Activated T-cell treated with anti-CD3 and anti-CD28 coated beads for 1 hour (primary cell): Measurements from ENCODE around the gene HECW1.

ENCODE experiments used
- DNase-seq: peaks from one replicate; pipeline ENCODE4 v3.0.0-alpha.2; 2020; ENCODE audit warnings: low read depth

HECW1 gene

DNA sequence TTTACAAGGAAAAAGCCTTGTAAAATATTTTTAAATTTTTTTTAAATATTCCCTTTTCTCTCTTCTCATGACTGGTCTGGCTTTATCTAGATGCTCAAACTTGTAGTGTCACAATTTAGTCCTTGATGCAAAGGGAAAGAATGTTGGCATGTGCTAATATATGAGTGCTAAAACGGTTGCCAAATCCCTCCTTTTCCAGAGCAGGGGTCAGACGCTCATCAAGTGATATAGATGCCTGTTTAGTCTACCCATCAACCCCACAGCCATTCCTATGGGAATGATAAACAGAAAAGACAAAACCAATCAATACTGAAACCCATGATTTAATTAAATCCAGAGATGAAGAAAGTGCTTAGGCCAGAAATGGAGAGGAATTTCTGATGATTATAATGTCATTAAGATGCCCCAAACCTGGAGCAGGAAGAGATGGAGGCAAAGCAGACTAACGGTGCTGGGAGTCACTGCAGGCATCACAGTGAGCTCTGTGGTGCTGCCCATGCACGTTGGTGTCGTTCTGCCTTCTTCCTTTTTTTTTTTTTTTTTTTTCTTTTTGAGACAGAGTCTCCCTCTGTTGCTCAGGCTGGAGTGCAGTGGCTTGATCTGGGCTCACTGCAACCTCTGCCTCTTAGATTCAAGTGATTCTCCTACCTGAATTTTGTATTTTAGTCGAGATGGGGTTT lies 260.4 kb downstream of the HECW1 start:
- DNase-seq: no peak

DNA sequence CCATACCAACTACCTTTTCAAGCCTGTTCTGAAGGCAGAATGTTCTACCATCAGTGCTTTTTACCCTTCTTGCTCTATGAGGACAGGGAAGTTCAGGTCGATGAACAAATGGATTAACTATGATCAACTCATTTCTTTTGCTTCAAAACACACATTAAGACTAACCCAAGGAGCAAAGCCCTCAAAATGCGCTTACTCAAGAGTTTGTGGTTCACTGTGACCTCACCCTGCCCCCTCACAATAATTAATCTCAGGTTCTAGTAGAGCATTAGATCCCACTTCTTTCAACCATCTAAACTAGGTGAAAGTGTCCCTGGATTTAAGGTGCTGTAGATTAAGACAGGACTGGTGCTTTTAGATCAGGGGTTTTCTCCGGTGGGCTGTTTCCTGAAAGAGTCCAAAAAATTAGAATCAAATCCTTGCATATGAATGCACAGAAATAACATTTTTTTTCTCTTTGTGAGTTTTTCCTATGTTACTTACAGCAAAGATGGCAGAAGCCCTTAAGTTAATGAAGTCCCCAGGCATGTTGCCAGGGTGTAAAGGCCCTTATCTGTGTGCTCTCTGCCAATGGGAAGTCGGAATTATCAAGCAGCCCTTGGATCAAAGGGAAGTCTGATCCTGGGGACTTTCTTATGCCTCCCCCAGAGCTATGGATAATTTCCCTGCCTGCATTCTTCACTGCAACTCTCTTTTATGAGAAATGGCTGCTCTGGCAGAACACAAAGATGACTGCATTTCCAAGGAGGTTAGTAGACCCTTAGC lies 264.9 kb downstream of the HECW1 start:
- no peak for DNase-seq

DNA sequence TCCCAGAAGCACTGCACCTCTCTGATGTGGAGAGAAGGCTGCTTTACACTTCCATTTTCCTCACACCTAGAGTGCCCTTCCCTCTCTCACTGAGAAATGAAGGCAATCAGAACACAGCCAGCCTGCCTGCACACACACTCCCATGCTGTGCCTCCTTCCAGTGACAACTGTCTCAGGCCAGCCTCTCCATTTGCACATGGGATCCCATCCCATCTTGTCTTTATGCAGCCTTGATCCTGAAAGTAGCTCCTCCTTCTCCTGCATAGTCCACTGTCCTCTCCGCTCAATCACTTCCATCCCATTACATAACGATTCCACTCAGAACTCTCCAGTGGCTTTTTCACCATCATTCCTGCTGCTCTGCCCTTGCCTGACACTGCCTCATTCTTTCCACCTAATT lies 266.8 kb downstream of the HECW1 start:
- DNase-seq: no peak

DNA sequence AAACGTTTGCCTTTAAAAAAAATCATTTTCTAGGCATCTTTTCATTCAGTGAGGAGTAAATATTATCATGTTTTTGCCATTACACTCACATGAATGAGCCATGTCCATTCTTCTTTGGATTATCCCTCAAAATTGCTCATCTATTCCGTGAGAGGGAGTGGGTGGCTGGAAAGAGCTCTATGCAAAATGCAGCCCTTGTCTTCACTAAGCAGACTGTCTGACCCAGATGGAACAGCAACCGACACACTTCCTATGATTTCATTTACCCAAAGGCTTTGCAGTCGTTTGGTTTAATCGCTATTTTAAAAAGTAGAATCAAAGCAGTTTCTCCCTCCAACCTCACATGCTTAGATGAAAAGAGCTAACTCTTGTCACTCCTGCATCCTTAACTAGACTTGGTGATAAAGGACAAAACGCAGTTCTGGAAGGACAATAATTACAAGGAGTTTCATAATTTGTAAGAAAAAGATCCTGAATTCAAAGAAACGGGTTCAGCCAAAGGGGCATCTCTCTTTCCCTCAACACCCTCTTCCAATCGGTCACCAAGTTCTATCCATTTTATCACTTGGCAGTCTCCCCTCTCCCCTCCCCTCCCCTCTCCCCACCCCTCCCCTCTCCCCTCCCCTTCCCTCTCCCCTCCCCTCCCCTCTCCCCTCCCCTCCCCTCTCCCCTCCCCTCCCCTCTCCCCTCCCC lies 272.3 kb downstream of the HECW1 start:
- DNase-seq: no peak

DNA sequence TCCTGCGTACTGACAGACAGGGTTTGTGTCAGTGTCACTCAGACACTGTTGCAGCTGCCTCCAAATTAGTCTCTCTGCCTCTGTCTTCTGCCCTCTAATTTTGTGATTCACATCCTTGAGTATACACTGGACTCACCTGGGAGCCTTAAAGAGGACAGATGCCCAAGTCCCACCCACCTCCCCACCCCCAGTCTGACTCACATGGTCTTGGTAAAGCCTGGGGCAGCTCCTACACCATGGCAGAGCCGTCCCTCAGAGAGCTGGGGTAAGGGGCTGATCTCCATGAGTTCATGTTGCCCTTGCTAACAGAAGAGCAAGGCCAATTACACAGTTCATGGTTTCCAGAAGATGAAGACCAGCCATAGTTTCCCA lies 272.8 kb downstream of the HECW1 start:
- DNase-seq: no peak

DNA sequence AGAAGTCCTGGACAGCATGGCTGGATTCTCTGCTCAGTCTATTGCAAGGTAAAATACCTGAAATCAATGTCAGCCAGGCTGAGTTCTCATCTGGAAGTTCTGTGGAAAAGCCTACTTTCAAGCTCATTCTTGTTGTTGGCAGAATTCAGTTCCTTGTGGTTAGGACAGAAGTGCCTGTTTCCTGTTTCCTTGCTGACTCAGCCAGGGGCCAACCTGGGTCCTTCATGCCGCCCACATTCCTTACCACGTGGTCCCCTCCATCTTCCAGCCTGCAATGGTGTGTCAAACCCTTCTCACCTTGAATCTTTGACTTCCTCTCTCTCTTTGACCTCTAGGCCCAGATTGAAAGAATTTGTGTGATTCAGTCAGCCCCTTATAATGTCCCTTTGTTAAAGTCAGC lies 273.4 kb downstream of the HECW1 start:
- DNase-seq: no peak

DNA sequence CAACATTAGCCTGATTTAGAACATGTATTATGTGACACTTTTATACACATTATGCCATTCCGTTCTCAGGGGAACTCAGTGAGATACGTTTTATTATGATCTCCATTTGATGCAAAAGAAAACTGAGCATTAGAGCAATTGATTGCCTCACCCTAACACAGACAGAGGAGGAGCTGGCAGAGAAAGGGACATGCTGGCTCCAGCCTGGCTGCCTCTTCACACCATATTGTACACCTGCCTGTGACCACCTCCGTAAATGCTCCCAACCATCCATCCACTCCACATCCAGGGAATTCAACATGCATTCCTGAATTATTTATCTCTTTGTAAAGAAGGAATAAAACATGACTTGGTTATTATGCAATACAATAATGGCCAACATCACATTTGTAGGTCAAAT lies 275.5 kb downstream of the HECW1 start:
- no peak for DNase-seq

DNA sequence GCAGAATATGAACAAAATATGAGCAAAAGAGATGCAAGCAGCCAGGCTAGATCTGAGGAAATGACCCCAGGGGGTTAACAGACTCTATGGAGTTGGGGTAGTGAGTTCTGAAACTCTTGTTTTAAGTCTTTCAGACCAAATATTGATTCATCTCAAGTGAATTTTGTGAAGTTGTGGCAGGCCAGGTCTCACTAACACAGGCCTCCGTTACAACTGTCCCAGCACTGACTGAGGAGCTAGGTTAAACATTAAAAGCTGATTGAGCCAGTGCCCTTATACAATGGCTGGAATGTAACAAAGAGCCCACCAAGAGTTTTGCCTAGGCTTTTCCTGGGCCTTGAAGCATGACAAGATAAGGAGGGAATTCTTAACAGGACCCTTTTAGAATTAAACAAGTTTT lies 278.1 kb downstream of the HECW1 start:
- no peak for DNase-seq

DNA sequence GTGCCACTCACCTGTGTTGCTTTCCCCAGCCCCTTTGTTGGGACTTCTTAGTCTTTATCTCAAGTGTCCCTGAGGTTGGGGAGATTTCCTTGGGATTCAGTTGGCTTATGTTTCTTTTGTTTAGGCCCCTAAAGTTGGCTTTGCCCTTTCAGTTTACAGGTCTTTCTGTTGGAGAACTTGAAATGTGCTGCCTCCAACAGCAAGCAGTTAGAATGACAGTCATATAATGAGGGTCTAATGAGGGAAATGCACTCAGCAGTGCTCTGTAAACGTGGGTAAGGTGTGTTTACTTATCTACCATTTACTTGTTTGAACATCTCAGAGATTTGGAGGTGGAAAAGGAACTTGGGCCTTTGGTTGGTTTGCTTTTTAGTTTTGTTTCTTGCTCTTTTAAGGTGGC lies 279.1 kb downstream of the HECW1 start:
- no peak for DNase-seq

DNA sequence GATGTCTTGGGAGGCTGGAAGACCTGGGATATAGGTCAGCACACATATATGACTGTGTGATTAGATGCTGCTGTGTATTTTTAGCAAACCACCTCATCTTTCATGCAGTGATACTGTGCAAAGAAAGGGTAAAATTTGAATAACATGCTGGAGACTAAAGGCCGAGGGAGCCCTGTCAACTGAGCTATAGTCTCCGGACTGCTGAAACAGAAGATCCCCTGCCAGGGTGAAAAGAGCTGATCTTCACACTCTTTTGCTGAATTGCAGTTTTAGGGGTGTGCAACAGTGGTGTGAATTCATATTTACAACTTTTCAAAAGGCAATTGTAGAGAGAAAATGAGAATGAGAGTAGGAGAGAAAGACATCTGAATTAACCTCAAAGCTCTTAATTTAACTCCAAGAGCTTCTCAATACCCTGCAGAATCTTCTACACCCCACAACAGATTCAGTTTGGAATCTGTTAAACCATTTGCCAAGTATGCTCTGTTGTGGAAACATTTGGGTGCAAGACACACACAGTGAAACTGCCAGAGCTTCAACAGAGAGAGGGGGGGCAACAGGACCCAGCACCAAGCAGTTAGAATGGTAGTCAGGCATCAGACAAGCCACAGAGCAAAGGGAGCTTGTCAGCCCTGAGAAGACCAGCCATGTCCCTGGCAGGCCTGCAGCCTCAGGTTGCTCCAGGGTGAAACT lies 280.3 kb downstream of the HECW1 start:
- DNase-seq: no peak

DNA sequence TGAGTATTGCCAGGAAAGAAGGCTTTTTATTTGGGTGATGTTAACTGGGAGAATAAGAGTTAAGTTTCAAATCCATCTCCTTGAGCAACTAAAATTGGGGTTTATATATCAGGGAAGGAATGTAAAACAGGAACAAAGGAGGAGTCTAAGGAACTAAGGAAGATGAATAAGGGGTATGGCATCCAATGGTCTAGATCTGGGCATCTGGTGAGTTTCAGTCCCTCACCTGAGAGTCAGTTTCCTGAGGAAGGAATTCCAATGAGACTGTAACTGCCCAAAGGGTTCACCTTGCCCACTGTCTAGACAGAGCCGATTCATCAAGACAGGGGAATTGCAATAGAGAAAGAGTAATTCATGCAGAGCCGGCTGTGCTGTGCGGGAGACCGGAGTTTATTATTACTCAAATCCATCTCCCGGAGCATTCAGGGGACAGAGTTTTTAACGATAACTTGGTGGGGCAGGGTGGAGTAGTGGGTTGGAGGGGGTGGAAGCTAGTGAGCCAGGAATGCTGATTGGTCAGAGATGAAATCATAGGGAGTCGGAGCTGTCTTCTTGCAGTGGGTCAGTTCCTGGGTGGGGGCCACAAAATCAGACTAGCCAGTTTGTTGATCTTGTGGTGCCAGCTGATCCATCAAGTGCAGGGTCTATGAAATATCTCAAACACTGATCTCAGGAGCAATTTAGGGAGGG lies 282.1 kb downstream of the HECW1 start:
- DNase-seq: no peak

DNA sequence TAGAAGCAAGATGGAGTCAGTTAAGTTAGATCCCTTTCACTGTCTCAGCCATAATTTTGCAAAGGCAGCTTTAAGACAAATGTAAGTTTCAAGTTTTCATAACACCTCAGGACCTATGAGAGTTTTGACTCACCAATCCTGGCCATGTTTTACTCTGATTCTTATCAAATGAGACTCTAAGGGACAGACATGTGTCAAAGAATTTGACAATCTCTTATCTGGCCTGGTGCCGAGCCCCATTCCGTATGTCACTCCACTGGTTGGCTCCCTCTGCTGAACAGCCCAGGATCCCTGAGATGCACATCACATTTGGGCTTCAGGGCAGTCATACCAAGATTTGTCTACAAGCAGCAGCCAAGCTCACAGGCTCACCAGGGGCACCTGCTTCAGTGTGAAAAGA lies 282.9 kb downstream of the HECW1 start:
- no peak for DNase-seq

DNA sequence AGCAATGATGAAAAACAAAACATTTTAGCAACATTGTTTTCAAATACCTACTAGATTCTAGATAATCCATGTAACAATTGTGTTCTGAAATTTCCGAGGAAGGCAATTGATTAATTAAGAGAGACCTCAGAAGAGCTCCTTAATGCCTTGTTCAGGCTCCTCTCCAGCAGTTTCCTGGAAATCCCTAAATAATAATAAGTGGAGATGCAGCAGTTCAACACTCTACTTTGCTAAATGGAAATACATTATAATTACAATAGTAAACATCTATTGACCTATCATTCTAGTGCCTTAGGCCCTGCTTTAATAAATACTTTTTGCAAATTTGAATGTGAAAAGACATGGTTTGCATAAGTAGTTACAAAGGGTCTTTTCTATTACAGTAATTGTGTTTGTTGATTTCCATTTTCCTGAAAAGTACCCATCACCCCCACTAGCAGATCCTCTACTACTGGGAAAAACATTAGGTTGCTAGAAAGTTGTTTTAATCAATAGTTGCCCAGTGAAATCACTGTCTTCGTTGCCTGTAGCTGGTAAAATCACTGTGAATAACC lies 283.8 kb downstream of the HECW1 start:
- no peak for DNase-seq

DNA sequence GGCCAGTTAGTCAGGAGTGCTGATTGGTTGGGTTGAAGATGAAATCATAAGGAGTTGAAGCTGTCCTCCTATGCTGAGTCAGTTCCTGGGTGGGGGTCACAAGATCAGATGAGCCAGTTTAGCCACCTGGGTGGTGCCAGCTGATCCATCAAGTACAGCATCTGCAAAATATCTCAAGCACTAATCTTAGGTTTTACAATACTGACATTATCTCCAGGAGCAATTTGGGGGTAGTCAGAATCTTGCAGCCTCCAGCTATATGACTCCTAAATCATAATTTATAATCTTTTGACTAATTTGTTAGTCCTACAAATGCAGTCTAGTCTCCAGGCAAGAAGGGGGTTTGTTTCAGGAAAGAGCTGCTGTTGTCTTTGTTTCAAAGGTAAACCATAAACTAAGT lies 286.4 kb downstream of the HECW1 start:
- no peak for DNase-seq

DNA sequence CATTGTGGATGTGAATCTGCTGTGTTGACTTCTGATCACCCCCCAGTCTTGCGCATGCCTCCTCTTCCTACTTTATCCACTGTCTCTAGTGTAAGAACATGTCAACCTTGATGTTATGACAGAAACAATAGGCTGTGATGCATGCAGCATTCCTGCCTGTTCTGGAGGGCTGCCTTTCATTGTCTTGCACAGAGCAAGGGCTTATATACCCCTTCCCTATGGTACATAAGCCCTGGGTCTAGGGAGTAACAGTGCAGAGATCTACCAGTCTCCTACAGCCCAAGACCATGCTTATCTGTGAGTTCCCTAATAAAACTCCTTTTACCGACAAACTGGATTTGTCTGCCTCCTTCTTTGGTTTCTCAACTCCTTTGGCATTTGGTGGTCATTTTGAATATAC lies 293.5 kb downstream of the HECW1 start:
- no peak for DNase-seq

DNA sequence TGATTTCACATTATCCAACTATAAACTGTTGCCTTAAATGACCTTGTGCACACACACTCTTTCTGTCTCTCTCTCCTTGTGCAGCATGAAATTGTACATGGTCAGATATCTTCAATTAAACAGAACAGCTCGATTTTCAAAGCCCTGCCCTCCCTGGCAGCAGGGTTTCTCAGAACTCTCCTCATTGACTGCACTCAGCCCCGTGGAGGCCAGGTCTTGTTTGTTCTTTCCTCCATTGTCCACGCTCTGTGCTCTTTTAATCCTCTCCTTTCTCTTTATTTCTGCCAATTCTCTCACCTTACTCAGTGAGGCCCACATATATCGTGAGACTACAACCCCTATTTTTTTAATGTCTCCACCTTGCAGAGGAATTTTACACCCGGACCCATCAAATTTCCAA lies 294.5 kb downstream of the HECW1 start:
- DNase-seq: no peak

DNA sequence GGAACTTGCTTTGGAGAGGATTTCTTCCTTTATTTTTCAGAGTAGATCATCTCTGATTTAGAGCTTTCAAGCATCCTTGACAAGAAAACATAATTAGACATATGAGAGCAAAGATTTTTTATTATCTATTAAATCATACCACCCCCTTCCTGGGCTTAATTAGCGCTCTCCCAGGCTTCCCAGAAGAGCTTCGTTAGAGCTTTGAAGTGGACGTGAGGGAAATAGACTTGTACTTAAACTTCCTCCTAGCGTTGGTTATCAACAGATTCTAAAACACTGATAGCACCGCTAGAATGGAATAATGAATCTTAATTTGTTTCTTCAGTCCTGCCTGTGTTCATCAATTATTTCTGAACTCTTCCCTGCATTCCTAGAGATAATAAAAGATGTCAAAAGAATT lies 296.5 kb downstream of the HECW1 start:
- DNase-seq: no peak

DNA sequence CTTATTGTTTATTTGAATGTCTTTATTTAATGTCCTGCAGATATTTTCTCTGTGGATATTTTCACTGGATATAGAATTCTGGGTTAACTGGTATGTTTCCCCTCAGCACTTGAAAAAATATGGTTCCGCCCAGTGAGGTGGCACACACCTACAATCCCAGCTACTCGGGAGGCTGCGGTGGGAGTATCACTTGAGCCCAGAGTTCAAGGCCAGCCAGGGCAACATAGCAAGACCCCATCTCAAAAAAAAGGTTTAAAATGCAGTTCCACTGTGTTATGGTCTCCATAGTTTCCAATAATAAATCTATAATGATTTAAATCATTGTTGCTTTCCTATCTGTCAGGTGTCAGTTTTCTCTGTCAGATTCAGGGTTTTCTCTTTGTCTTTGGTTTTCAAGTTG lies 305.0 kb downstream of the HECW1 start:
- DNase-seq: no peak

DNA sequence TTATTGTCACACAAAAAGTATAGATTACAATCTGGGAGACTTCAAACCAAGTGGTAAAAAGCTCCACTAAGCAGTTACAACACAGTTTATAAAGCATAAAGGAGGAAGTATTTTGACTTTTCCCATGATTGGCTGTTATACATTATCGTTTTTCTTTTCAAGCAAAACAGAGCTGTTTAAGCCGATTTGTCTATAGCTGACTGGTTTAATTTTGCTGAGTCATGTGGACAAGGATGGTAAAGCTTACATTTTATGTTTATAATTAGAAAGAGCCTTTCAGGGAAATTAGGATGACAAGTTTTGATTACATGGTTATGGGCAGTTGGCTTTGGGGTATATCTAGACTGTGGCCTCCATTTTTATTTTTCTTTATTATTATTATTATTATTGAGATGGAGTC lies 318.0 kb downstream of the HECW1 start:
- no peak for DNase-seq

DNA sequence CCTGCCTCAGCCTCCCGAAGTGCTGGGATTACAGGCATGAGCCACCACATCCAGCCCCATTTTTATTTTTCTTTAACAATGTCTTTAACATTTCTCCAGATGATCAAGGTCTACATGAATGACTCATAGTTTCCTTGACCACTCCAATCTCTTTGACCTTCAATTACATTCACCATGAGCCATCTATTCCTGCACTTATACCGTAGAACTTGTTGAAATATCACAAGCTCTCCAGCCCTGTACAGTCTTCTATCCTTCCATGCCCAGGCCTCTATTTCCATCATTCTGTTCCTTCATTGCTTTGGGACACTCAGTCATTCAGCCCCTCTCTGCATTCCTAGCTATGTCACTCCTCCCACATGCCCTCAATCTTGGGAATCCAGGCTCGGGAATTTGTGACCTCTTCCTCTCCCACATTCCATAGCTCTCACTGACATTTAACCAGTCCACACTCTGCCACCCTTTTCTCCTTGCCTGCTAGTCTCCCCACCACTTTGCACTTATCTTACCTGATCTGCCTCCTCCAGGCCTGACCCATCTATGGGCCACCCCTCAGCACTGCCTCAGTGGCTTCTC lies 318.7 kb downstream of the HECW1 start:
- no peak for DNase-seq

DNA sequence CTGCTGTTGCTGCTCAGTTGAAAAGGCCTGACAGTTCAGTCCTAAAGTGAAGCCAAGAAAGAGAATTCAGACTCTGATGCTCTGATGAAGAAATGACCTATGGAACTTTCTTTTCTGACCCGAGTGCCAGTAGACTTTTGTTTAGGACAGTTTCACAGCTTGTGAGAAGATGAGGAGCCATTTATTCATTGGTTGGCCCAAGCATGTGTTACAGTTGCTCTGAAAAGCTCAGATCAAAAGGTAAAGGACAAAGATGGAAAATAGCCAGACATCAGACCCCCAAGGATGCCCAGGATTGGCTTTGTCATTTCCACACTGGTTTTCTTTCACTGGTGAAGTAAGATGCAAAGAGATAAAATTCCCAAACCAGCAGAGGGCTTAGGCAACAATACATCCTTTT lies 321.2 kb downstream of the HECW1 start:
- no peak for DNase-seq

DNA sequence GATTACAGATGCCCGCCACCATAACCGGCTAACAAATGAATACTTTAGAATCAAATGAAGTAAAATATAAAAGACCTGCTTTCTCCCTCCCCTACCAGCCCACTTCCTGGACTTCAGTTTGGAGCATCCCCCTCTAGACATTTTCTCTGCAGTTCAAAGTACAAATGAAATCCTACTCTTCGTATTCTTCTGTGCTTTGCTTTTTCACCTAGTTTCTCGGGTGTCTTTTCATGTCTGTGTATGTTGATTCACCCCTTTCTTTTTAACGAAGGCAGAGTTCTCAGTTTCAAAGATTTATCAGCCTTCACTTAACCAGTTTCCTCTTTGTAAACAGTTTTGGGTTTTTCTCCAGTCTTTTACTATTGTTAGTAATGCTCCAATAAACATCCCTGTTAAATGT lies 324.6 kb downstream of the HECW1 start:
- DNase-seq: no peak
